ENCODE measurements around the gene RNMT. TPM values are rescaled to one million over a fixed set of nuclear protein-coding genes. Genes with fewer than 3 reads are reported as not detected.

RNMT gene
- polyA plus RNA-seq, 2 donors, result 6.7 to 9.8 TPM

DNA sequence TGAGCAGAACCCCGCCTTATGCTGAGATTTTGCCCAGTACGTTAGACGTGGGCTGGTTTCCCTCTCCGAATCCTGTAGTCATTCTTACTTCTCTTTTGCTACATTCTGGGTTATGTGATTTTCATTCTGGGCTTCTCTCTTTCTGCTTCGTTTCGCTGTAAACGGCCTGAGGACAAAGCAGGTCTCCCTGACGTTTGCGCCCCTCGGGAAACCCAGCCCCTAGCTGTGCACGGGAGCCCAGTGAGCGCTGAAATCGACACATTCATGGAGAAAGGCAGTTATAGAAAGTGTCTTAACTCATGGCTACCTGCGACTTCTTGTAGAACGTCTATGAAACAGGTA, 74.8 kb downstream of the RNMT start:
- Histone ChIP-seq H3K4me3 (ENCODE audit: low read depth in 1 of 2, low read length in 2 of 2) (peak overlapping the region; percentile 22 to 41), H3K9me3 (ENCODE audit: control insufficient read depth in 2 of 2, insufficient read depth in 1 of 2, low read depth in 1 of 2, low read length in 1 of 2) (no peaks in the 10 kb centered on the region), H3K27ac (ENCODE audit: low read depth in 2 of 2, low read length in 1 of 2) (no peak overlapping the region), H3K36me3 (ENCODE audit: control insufficient read depth in 2 of 2, insufficient read depth in 2 of 2, low read length in 1 of 2) (no peaks in the 10 kb centered on the region), H3K27me3 (ENCODE audit: control insufficient read depth in 1 of 2, insufficient read depth in 2 of 2, low read length in 2 of 2) (no peaks in the 10 kb centered on the region), H3K4me1 (ENCODE audit: control insufficient read depth in 2 of 2, insufficient read depth in 2 of 2, low read length in 1 of 2) (no peaks in the 10 kb centered on the region)
- 10% methylated on average over 15 of the region's 15 CpGs for WGBS, 2 donors

DNA sequence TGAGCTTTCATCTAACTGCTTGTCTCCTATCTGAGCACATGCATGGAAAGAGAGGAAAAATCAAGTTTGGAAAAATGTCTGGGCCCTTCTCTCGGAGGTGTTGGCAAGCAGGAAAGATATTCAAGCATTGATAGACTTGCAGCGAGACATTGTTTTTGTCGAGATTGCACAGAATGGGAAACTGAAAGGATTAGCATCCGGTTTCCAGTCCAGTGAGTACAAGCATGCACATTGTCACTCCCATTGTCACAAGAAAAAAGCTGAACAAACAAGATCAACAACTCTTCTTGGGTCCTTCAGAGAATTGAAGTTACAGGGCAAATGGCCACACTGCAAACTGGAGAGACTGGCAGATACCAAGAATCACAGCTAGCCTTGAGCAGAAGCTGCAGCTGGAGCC, 77.8 kb downstream of the RNMT start:
- peak overlapping the region; percentile 7 to 37 for H3K27ac ChIP-seq (ENCODE audit: low read depth in 2 of 2, low read length in 1 of 2)
- no peaks in the 10 kb centered on the region for H3K36me3 ChIP-seq (ENCODE audit: control insufficient read depth in 2 of 2, insufficient read depth in 2 of 2, low read length in 1 of 2)

DNA sequence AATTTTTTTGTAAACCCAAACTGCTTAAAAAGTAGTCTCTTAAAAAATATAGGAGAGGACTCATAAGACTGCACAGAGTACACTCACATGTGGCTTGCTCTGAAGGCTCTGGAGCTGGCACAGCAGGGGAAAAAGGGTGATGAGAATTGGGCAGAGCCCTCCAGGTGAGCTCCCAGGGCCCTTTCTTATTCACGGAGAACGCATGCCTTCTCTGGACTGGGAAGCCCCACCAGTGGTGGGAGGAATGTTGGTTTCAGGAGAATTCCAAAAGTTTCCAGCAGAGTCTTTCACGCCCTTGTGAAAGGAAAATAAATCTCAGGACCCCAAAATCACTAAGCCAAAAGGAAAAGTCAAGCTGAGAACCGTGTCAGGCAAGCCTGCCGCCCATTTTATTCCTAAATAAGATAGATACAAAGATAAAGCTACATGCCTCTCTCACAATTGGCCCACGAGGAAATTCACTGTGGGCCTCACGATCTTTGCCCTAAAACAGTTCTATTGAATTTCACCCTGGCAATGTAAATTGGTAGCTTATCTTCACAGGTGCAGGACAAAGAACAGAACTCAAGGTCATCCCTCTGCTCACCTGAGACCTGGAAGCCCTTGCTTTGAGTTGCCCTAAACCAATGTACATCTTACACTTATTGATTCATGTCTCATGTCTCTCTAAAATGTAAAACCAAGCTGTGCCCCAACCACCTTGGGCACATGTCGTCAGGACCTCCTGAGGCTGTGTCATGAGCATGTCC, 82.0 kb downstream of the RNMT start:
- no peaks in the 10 kb centered on the region for H3K36me3 ChIP-seq (ENCODE audit: control insufficient read depth in 2 of 2, insufficient read depth in 2 of 2, low read length in 1 of 2)
- H3K27me3 ChIP-seq (ENCODE audit: control insufficient read depth in 1 of 2, insufficient read depth in 2 of 2, low read length in 2 of 2), result no peaks in the 10 kb centered on the region
- WGBS, 2 donors, result 52 to 64% methylated on average over 8 of the region's 8 CpGs
- no peak overlapping the region for H3K27ac ChIP-seq (ENCODE audit: low read depth in 2 of 2, low read length in 1 of 2)
- H3K9me3 ChIP-seq (ENCODE audit: control insufficient read depth in 2 of 2, insufficient read depth in 1 of 2, low read depth in 1 of 2, low read length in 1 of 2), result no peaks in the 10 kb centered on the region
- H3K4me1 ChIP-seq (ENCODE audit: control insufficient read depth in 2 of 2, insufficient read depth in 2 of 2, low read length in 1 of 2), result peaks cover 0 to 1% of the 10 kb centered on the region in 2 donors
- no peak overlapping the region for H3K4me3 ChIP-seq (ENCODE audit: low read depth in 1 of 2, low read length in 2 of 2)

More for the DNA sequence above, 77.8 kb downstream of the RNMT start:
- no peak overlapping the region for H3K4me3 ChIP-seq (ENCODE audit: low read depth in 1 of 2, low read length in 2 of 2)
- H3K4me1 ChIP-seq (ENCODE audit: control insufficient read depth in 2 of 2, insufficient read depth in 2 of 2, low read length in 1 of 2), result no peaks in the 10 kb centered on the region
- no peaks in the 10 kb centered on the region for H3K27me3 ChIP-seq (ENCODE audit: control insufficient read depth in 1 of 2, insufficient read depth in 2 of 2, low read length in 2 of 2)
- no peaks in the 10 kb centered on the region for H3K9me3 ChIP-seq (ENCODE audit: control insufficient read depth in 2 of 2, insufficient read depth in 1 of 2, low read depth in 1 of 2, low read length in 1 of 2)
- 48 to 49% methylated on average over 4 of the region's 4 CpGs for WGBS, 2 donors

DNA sequence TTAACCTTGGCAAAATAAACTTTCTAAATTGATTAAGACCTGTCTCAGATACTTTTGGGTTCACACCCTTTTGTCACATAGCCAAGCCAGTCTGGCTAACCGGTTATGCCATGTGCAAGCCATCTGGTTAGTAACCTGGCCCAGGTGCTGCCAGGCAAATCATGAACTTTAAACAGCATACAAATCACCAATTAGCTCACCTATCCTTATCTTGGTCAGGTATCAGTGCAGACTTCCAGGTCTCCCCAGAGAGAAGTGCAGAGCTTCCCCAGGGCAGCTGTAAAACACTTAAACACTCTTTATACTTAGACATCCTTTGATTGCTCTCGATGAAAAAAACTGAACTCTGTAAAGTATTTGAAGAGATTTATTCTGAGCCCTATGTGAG, 82.6 kb downstream of the RNMT start:
- 57 to 67% methylated on average over 2 of the region's 2 CpGs for WGBS, 2 donors
- peak overlapping the region; percentile 19 to 53 for H3K27ac ChIP-seq (ENCODE audit: low read depth in 2 of 2, low read length in 1 of 2)
- H3K36me3 ChIP-seq (ENCODE audit: control insufficient read depth in 2 of 2, insufficient read depth in 2 of 2, low read length in 1 of 2), result no peaks in the 10 kb centered on the region
- no peaks in the 10 kb centered on the region for H3K27me3 ChIP-seq (ENCODE audit: control insufficient read depth in 1 of 2, insufficient read depth in 2 of 2, low read length in 2 of 2)
- H3K4me1 ChIP-seq (ENCODE audit: control insufficient read depth in 2 of 2, insufficient read depth in 2 of 2, low read length in 1 of 2), result peaks cover 0 to 2% of the 10 kb centered on the region in 2 donors
- H3K4me3 ChIP-seq (ENCODE audit: low read depth in 1 of 2, low read length in 2 of 2), result no peak overlapping the region
- H3K9me3 ChIP-seq (ENCODE audit: control insufficient read depth in 2 of 2, insufficient read depth in 1 of 2, low read depth in 1 of 2, low read length in 1 of 2), result no peaks in the 10 kb centered on the region

DNA sequence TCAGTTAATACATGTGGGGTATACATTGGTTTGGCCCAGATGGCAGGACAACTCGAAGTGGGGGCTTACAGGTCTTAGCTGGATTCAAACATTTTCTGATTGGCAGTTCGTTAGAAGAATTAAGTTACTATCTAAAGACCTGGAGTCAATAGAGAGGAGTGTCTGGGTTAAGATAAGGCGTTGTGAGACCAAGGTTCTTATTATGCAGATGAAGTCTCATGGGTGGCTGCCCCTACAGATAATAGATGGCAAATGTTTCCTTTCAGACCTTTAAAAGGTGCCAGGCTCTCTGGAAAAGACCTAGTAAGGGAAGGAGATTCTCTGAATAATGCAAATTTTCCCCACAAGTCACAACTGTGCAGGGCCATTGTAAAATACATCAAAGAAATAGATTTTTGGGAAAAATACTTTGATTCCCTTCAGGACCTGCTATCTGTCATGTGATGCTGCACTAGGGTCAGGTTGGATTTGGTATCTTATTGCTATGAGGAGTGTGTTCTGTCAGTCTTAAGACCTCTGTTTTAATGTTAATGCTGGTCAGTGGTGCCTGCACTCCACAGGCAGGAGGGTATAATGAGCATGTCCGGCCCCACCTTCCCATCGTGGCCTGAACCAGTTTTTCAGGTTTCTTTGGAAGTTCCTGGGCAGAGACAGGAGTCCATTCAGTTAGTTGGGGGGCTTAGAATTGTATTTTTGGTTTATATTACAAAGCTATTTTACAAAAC, 83.2 kb downstream of the RNMT start:
- Histone ChIP-seq H3K4me3 (ENCODE audit: low read depth in 1 of 2, low read length in 2 of 2) (no peak overlapping the region), H3K4me1 (ENCODE audit: control insufficient read depth in 2 of 2, insufficient read depth in 2 of 2, low read length in 1 of 2) (peaks cover 0 to 2% of the 10 kb centered on the region in 2 donors), H3K36me3 (ENCODE audit: control insufficient read depth in 2 of 2, insufficient read depth in 2 of 2, low read length in 1 of 2) (no peaks in the 10 kb centered on the region), H3K27me3 (ENCODE audit: control insufficient read depth in 1 of 2, insufficient read depth in 2 of 2, low read length in 2 of 2) (no peaks in the 10 kb centered on the region), H3K9me3 (ENCODE audit: control insufficient read depth in 2 of 2, insufficient read depth in 1 of 2, low read depth in 1 of 2, low read length in 1 of 2) (no peaks in the 10 kb centered on the region), H3K27ac (ENCODE audit: low read depth in 2 of 2, low read length in 1 of 2) (peak overlapping the region; percentile 7 to 53)
- WGBS, 2 donors, result 40 to 41% methylated on average over 5 of the region's 5 CpGs

DNA sequence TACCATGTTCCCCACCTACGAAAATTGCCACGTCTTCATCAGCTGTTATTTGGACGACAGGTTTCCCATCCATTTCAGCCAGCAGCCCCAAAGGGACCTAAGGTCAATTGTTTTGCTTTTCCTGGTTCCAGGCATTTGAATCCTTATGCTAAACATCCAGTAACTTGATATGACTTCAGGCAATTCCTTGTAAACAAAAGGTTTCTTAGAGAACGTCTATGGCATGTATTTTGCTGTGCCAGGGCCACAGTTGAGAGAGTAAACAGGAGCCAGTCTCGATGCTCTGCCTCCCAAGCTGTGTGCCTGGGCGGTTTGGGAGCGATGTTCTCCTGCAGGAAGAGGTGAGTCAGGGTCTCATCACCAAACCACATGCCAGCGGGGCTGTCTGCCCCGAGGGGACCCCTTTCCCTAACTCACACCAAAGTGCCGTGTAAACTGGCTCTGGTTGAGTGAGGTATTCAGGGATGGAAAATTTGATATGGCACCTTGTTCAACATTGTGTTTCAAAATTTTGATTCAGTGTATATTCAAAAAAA, 84.5 kb downstream of the RNMT start:
- H3K27me3 ChIP-seq (ENCODE audit: control insufficient read depth in 1 of 2, insufficient read depth in 2 of 2, low read length in 2 of 2), result no peaks in the 10 kb centered on the region
- peaks cover 0 to 2% of the 10 kb centered on the region in 2 donors for H3K4me1 ChIP-seq (ENCODE audit: control insufficient read depth in 2 of 2, insufficient read depth in 2 of 2, low read length in 1 of 2)
- whole genome bisulfite sequencing, 2 donors, result 52 to 57% methylated on average over 10 of the region's 10 CpGs

DNA sequence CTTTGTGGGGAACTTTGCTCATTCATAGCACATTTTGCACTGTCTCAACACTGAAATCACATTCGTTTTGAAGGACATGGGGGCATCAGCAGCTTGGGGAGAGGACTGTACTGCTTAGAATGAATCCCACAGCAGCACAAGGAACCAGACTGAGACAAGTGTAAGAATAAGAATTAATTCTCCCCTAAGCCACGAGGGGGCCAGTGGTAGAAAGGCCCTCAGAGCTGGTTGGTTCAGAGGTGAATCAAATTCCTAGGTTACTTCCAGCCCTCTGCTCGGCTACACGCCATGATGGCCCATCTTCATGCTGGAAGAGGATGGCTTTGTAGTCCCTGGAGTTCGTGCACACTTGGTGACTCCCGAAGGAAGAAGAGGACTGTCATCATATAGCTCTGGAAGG, 85.5 kb downstream of the RNMT start:
- Histone ChIP-seq H3K36me3 (ENCODE audit: control insufficient read depth in 2 of 2, insufficient read depth in 2 of 2, low read length in 1 of 2) (no peaks in the 10 kb centered on the region), H3K9me3 (ENCODE audit: control insufficient read depth in 2 of 2, insufficient read depth in 1 of 2, low read depth in 1 of 2, low read length in 1 of 2) (no peaks in the 10 kb centered on the region), H3K27ac (ENCODE audit: low read depth in 2 of 2, low read length in 1 of 2) (no peak overlapping the region), H3K4me1 (ENCODE audit: control insufficient read depth in 2 of 2, insufficient read depth in 2 of 2, low read length in 1 of 2) (peaks cover 0 to 2% of the 10 kb centered on the region in 2 donors), H3K27me3 (ENCODE audit: control insufficient read depth in 1 of 2, insufficient read depth in 2 of 2, low read length in 2 of 2) (no peaks in the 10 kb centered on the region), H3K4me3 (ENCODE audit: low read depth in 1 of 2, low read length in 2 of 2) (no peak overlapping the region)
- 54 to 59% methylated on average over 6 of the region's 6 CpGs for WGBS, 2 donors

More for the DNA sequence above, 84.5 kb downstream of the RNMT start:
- no peak overlapping the region for H3K27ac ChIP-seq (ENCODE audit: low read depth in 2 of 2, low read length in 1 of 2)
- H3K4me3 ChIP-seq (ENCODE audit: low read depth in 1 of 2, low read length in 2 of 2), result no peak overlapping the region
- H3K9me3 ChIP-seq (ENCODE audit: control insufficient read depth in 2 of 2, insufficient read depth in 1 of 2, low read depth in 1 of 2, low read length in 1 of 2), result no peaks in the 10 kb centered on the region
- H3K36me3 ChIP-seq (ENCODE audit: control insufficient read depth in 2 of 2, insufficient read depth in 2 of 2, low read length in 1 of 2), result no peaks in the 10 kb centered on the region

DNA sequence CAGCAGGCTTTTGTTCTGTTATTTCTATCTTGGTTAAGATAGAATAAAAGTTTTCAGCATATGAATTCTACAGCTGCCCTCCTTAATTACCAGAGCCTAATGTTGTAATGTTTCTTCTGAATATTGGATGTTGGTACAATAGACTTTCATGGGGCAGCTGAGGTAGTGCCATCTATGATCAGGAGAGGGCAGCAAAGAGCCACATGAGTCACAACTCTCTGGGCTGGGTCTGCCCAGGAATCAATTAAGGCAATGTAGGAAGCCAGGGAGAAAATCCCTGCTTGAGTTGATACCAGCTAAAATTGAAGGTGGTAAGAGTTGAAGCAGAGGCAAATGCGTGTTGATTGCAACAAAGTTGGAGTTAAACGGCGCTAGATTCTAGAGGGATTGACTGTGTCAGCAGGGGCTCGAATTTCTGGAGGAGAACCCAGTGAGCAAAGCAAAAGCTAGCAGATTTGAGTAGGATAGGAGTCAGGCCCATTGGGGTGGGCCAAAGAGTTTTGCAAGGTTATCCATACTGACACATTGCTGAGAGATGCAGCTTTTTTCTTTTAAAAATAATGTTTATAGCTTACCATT, 86.9 kb downstream of the RNMT start:
- Histone ChIP-seq H3K36me3 (ENCODE audit: control insufficient read depth in 2 of 2, insufficient read depth in 2 of 2, low read length in 1 of 2) (no peaks in the 10 kb centered on the region), H3K9me3 (ENCODE audit: control insufficient read depth in 2 of 2, insufficient read depth in 1 of 2, low read depth in 1 of 2, low read length in 1 of 2) (no peaks in the 10 kb centered on the region), H3K4me1 (ENCODE audit: control insufficient read depth in 2 of 2, insufficient read depth in 2 of 2, low read length in 1 of 2) (peaks cover 0 to 2% of the 10 kb centered on the region in 2 donors), H3K4me3 (ENCODE audit: low read depth in 1 of 2, low read length in 2 of 2) (no peak overlapping the region), H3K27ac (ENCODE audit: low read depth in 2 of 2, low read length in 1 of 2) (no peak overlapping the region), H3K27me3 (ENCODE audit: control insufficient read depth in 1 of 2, insufficient read depth in 2 of 2, low read length in 2 of 2) (no peaks in the 10 kb centered on the region)
- 28 to 29% methylated on average over 4 of the region's 4 CpGs for WGBS, 2 donors

Measured in esophagus (tissue), 2 donors.